ENCODE results near the gene RASSF3. TPM values are rescaled to one million over a fixed set of nuclear protein-coding genes. Genes with fewer than 3 reads are reported as not detected.

The RASSF3 gene
- 37.1 and 38.3 TPM in 2 replicates for total RNA-seq

GRCh38 chr12:64610079-64610659, at the start of gene RASSF3:
Gene RASSF3, plus strand, starts transcription at chr12:64610495. Its CDS starts 138 bp downstream, at chr12:64610633.
- H3K4me1 Mint-ChIP-seq (ENCODE audit: low read depth) = peaks cover 46% of the 10 kb centered on the region
- peak within 1 kb of the TSS; percentile 97 for H3K4me3 Mint-ChIP-seq
- no peaks in the 10 kb centered on the region for H3K27me3 Mint-ChIP-seq (ENCODE audit: insufficient read depth)
- H3K27ac Mint-ChIP-seq = peak within 1 kb of the TSS; percentile 98
- peaks cover 16% of the 10 kb centered on the region for H3K36me3 Mint-ChIP-seq (ENCODE audit: low read depth)
- intact Hi-C loops (cut with micrococcal nuclease) = loop anchor here (2.0 to 5.0 kb wide), 3 partner anchors 51 to 1692 kb away; partner anchors contain the start of genes HELB and XPOT
- peak; percentile 76 for DNase-seq (ENCODE audit: low spot score)
- H3K9me3 Mint-ChIP-seq = no peaks in the 10 kb centered on the region

- no peaks in the 10 kb centered on the region for H3K4me1 Mint-ChIP-seq (ENCODE audit: low read depth)
Measured at GRCh38 chr12:64561302-64562136, 48.8 kb upstream of the RASSF3 start.

GRCh38 chr12:64566122-64566521, 44.2 kb upstream of the RASSF3 start:
- Mint-ChIP-seq H3K9me3 (no peaks in the 10 kb centered on the region), H3K27me3 (ENCODE audit: insufficient read depth) (peaks cover 11% of the 10 kb centered on the region), H3K4me1 (ENCODE audit: low read depth) (peaks cover under 1% of the 10 kb centered on the region), H3K36me3 (ENCODE audit: low read depth) (no peaks in the 10 kb centered on the region), H3K4me3 (no peak overlapping the region), H3K27ac (no peak overlapping the region)
- intact Hi-C loops (cut with micrococcal nuclease) = no loop called here
- no peak for DNase-seq (ENCODE audit: low spot score)

More at GRCh38 chr12:64561302-64562136, 48.8 kb upstream of the RASSF3 start:
- intact Hi-C loops (cut with micrococcal nuclease) = no loop called here
- no peaks in the 10 kb centered on the region for H3K36me3 Mint-ChIP-seq (ENCODE audit: low read depth)
- no peak for DNase-seq (ENCODE audit: low spot score)
- no peak overlapping the region for H3K27ac Mint-ChIP-seq
- no peak overlapping the region for H3K4me3 Mint-ChIP-seq
- H3K9me3 Mint-ChIP-seq = no peaks in the 10 kb centered on the region
- H3K27me3 Mint-ChIP-seq (ENCODE audit: insufficient read depth) = peaks cover 7% of the 10 kb centered on the region

GRCh38 chr12:64566831-64567517, 43.3 kb upstream of the RASSF3 start:
- no peaks in the 10 kb centered on the region for H3K9me3 Mint-ChIP-seq
- no peaks in the 10 kb centered on the region for H3K36me3 Mint-ChIP-seq (ENCODE audit: low read depth)
- no peak overlapping the region for H3K27ac Mint-ChIP-seq
- H3K4me1 Mint-ChIP-seq (ENCODE audit: low read depth) = peaks cover 6% of the 10 kb centered on the region
- no peak for DNase-seq (ENCODE audit: low spot score)
- intact Hi-C loops (cut with micrococcal nuclease) = no loop called here
- no peak overlapping the region for H3K4me3 Mint-ChIP-seq
- peaks cover 10% of the 10 kb centered on the region for H3K27me3 Mint-ChIP-seq (ENCODE audit: insufficient read depth)

GRCh38 chr12:64567570-64567969, 42.7 kb upstream of the RASSF3 start:
- intact Hi-C loops (cut with micrococcal nuclease) = no loop called here
- no peak overlapping the region for H3K27ac Mint-ChIP-seq
- no peaks in the 10 kb centered on the region for H3K36me3 Mint-ChIP-seq (ENCODE audit: low read depth)

GRCh38 chr12:64568298-64568697, 42.0 kb upstream of the RASSF3 start:
- no peak for DNase-seq (ENCODE audit: low spot score)
- H3K4me1 Mint-ChIP-seq (ENCODE audit: low read depth) = peaks cover 6% of the 10 kb centered on the region
- no peaks in the 10 kb centered on the region for H3K36me3 Mint-ChIP-seq (ENCODE audit: low read depth)
- peaks cover 10% of the 10 kb centered on the region for H3K27me3 Mint-ChIP-seq (ENCODE audit: insufficient read depth)
- intact Hi-C loops (cut with micrococcal nuclease) = no loop called here
- no peaks in the 10 kb centered on the region for H3K9me3 Mint-ChIP-seq
- no peak overlapping the region for H3K4me3 Mint-ChIP-seq
- H3K27ac Mint-ChIP-seq = no peak overlapping the region

More at GRCh38 chr12:64567570-64567969, 42.7 kb upstream of the RASSF3 start:
- Mint-ChIP-seq H3K9me3 (no peaks in the 10 kb centered on the region), H3K4me1 (ENCODE audit: low read depth) (peaks cover 6% of the 10 kb centered on the region), H3K4me3 (no peak overlapping the region), H3K27me3 (ENCODE audit: insufficient read depth) (peaks cover 10% of the 10 kb centered on the region)
- DNase-seq (ENCODE audit: low spot score) = no peak

- Mint-ChIP-seq H3K9me3 (peaks cover 9% of the 10 kb centered on the region), H3K27me3 (ENCODE audit: insufficient read depth) (peaks cover 10% of the 10 kb centered on the region), H3K4me1 (ENCODE audit: low read depth) (peaks cover 6% of the 10 kb centered on the region), H3K4me3 (no peak overlapping the region), H3K36me3 (ENCODE audit: low read depth) (no peaks in the 10 kb centered on the region), H3K27ac (no peak overlapping the region)
- intact Hi-C loops (cut with micrococcal nuclease) = no loop called here
- DNase-seq (ENCODE audit: low spot score) = no peak
Measured at GRCh38 chr12:64569923-64570691, 40.2 kb upstream of the RASSF3 start.

GRCh38 chr12:64571411-64571810, 38.9 kb upstream of the RASSF3 start:
- Mint-ChIP-seq H3K4me3 (no peak overlapping the region), H3K4me1 (ENCODE audit: low read depth) (peaks cover 6% of the 10 kb centered on the region), H3K36me3 (ENCODE audit: low read depth) (no peaks in the 10 kb centered on the region), H3K27ac (no peak overlapping the region), H3K27me3 (ENCODE audit: insufficient read depth) (peaks cover 10% of the 10 kb centered on the region), H3K9me3 (peaks cover 13% of the 10 kb centered on the region)
- no peak for DNase-seq (ENCODE audit: low spot score)
- intact Hi-C loops (cut with micrococcal nuclease) = no loop called here

GRCh38 chr12:64572241-64572640, 38.1 kb upstream of the RASSF3 start:
- no peak for DNase-seq (ENCODE audit: low spot score)
- Mint-ChIP-seq H3K4me1 (ENCODE audit: low read depth) (peaks cover 6% of the 10 kb centered on the region), H3K27ac (no peak overlapping the region), H3K36me3 (ENCODE audit: low read depth) (no peaks in the 10 kb centered on the region), H3K9me3 (peaks cover 16% of the 10 kb centered on the region), H3K27me3 (ENCODE audit: insufficient read depth) (peaks cover 10% of the 10 kb centered on the region), H3K4me3 (no peak overlapping the region)
- intact Hi-C loops (cut with micrococcal nuclease) = no loop called here

- Mint-ChIP-seq H3K4me3 (no peak overlapping the region), H3K27ac (no peak overlapping the region), H3K9me3 (peaks cover 16% of the 10 kb centered on the region), H3K4me1 (ENCODE audit: low read depth) (peaks cover 6% of the 10 kb centered on the region), H3K36me3 (ENCODE audit: low read depth) (no peaks in the 10 kb centered on the region), H3K27me3 (ENCODE audit: insufficient read depth) (peaks cover 8% of the 10 kb centered on the region)
- intact Hi-C loops (cut with micrococcal nuclease) = no loop called here
- DNase-seq (ENCODE audit: low spot score) = no peak
Measured at GRCh38 chr12:64574837-64575236, 35.5 kb upstream of the RASSF3 start.

GRCh38 chr12:64577046-64577445, 33.2 kb upstream of the RASSF3 start:
- Mint-ChIP-seq H3K27ac (no peak overlapping the region), H3K27me3 (ENCODE audit: insufficient read depth) (peaks cover 4% of the 10 kb centered on the region), H3K9me3 (peaks cover 16% of the 10 kb centered on the region), H3K36me3 (ENCODE audit: low read depth) (no peaks in the 10 kb centered on the region), H3K4me1 (ENCODE audit: low read depth) (no peaks in the 10 kb centered on the region), H3K4me3 (no peak overlapping the region)
- no peak for DNase-seq (ENCODE audit: low spot score)
- intact Hi-C loops (cut with micrococcal nuclease) = no loop called here

GRCh38 chr12:64578566-64578965, 31.7 kb upstream of the RASSF3 start:
- Mint-ChIP-seq H3K27me3 (ENCODE audit: insufficient read depth) (peaks cover 6% of the 10 kb centered on the region), H3K9me3 (peaks cover 16% of the 10 kb centered on the region), H3K27ac (no peak overlapping the region), H3K36me3 (ENCODE audit: low read depth) (no peaks in the 10 kb centered on the region), H3K4me3 (no peak overlapping the region), H3K4me1 (ENCODE audit: low read depth) (peaks cover 2% of the 10 kb centered on the region)
- intact Hi-C loops (cut with micrococcal nuclease) = no loop called here
- no peak for DNase-seq (ENCODE audit: low spot score)
